DMS153 (cell line): ENCODE data around the gene MCUB.
A peak's percentile ranks its signal among the peaks of the same experiment; 100 is the strongest.
"Not testable (repeated sequence)": the region's sequence is repeated elsewhere in the genome, so short reads cannot be mapped to it uniquely, and the experiment has no call there.

Experiments used
- DNase-seq: peaks from one replicate; lab custom pipeline; 2025; lab: John Stamatoyannopoulos, UW

The MCUB gene

GRCh38 chr4:109631532-109632108, 71.6 kb downstream of the MCUB start:
- no peak for DNase-seq

- no peak for DNase-seq
These were observed 80.6 kb downstream of the MCUB start for GRCh38 chr4:109640644-109641043.

GRCh38 chr4:109645874-109646710, 86.0 kb downstream of the MCUB start:
- no peak for DNase-seq

GRCh38 chr4:109648266-109648996, 88.4 kb downstream of the MCUB start:
- no peak for DNase-seq

- DNase-seq, result no peak
These were observed 89.0 kb downstream of the MCUB start for GRCh38 chr4:109648997-109649575.

GRCh38 chr4:109649872-109650271, 89.8 kb downstream of the MCUB start:
- DNase-seq, result no peak

GRCh38 chr4:109655396-109655795, 95.3 kb downstream of the MCUB start:
- DNase-seq, result no peak

- no peak for DNase-seq
These were observed 97.9 kb downstream of the MCUB start for GRCh38 chr4:109657854-109658418.

- DNase-seq, result no peak
These were observed 98.9 kb downstream of the MCUB start for GRCh38 chr4:109658871-109659410.

GRCh38 chr4:109662116-109662515, 102.1 kb downstream of the MCUB start:
- no peak for DNase-seq

GRCh38 chr4:109662771-109663170, 102.7 kb downstream of the MCUB start:
- no peak for DNase-seq

- DNase-seq, result peak; percentile 62
These were observed 105.9 kb downstream of the MCUB start for GRCh38 chr4:109665783-109666485.

- no peak for DNase-seq
These were observed 111.3 kb downstream of the MCUB start for GRCh38 chr4:109671350-109671749.

GRCh38 chr4:109672169-109672930, 112.3 kb downstream of the MCUB start:
- no peak for DNase-seq

GRCh38 chr4:109673303-109673702, 113.3 kb downstream of the MCUB start:
- DNase-seq, result no peak

- no peak for DNase-seq
These were observed 115.1 kb downstream of the MCUB start for GRCh38 chr4:109675181-109675580.

- DNase-seq, result no peak
These were observed 115.8 kb downstream of the MCUB start for GRCh38 chr4:109675843-109676242.

- DNase-seq, result no peak
These were observed 116.8 kb downstream of the MCUB start for GRCh38 chr4:109676886-109677285.

- not testable (repeated sequence) for DNase-seq
These were observed 118.4 kb downstream of the MCUB start for GRCh38 chr4:109678472-109678871.

GRCh38 chr4:109678925-109679324, 118.9 kb downstream of the MCUB start:
- DNase-seq, result not testable (repeated sequence)

GRCh38 chr4:109682875-109683274, 122.8 kb downstream of the MCUB start:
- DNase-seq, result no peak
